ENCODE data around the gene ANXA8L1. TPM values are rescaled to one million over a fixed set of nuclear protein-coding genes. Genes with fewer than 3 reads are reported as not detected.
"Not testable (repeated sequence)": the region's sequence is repeated elsewhere in the genome, so short reads cannot be mapped to it uniquely, and the experiment has no call there.

The ANXA8L1 gene
- polyA plus RNA-seq, 3 donors from 2014 or later, result not detected

GRCh38 chr10:46378108-46378507 lies 2.5 kb downstream of the ANXA8L1 start:
- not testable (repeated sequence) for H3K4me3 Mint-ChIP-seq; H3K36me3 Mint-ChIP-seq; H3K9me3 Mint-ChIP-seq; H3K4me1 Mint-ChIP-seq; DNase-seq; H3K27ac Mint-ChIP-seq; H3K27me3 Mint-ChIP-seq (ENCODE audit: low read depth in 3 of 3)

- not testable (repeated sequence) for H3K9me3 Mint-ChIP-seq; DNase-seq; H3K36me3 Mint-ChIP-seq; H3K4me3 Mint-ChIP-seq; H3K27ac Mint-ChIP-seq; H3K4me1 Mint-ChIP-seq; H3K27me3 Mint-ChIP-seq (ENCODE audit: low read depth in 3 of 3)
Measured at GRCh38 chr10:46379233-46379848, 3.8 kb downstream of the ANXA8L1 start.

- DNase-seq; H3K4me3 Mint-ChIP-seq; H3K36me3 Mint-ChIP-seq; H3K9me3 Mint-ChIP-seq; H3K27ac Mint-ChIP-seq; H3K4me1 Mint-ChIP-seq; H3K27me3 Mint-ChIP-seq (ENCODE audit: low read depth in 3 of 3): not testable (repeated sequence)
Measured at GRCh38 chr10:46385858-46386257, 10.3 kb downstream of the ANXA8L1 start.

- H3K36me3 Mint-ChIP-seq; H3K9me3 Mint-ChIP-seq; H3K4me1 Mint-ChIP-seq; H3K4me3 Mint-ChIP-seq; DNase-seq; H3K27ac Mint-ChIP-seq; H3K27me3 Mint-ChIP-seq (ENCODE audit: low read depth in 3 of 3): not testable (repeated sequence)
Measured at GRCh38 chr10:46386694-46387093, 11.1 kb downstream of the ANXA8L1 start.

GRCh38 chr10:46387309-46387902 lies 11.8 kb downstream of the ANXA8L1 start:
- H3K4me1 Mint-ChIP-seq, H3K27ac Mint-ChIP-seq: not testable (repeated sequence)

GRCh38 chr10:46391422-46391821 lies 15.8 kb downstream of the ANXA8L1 start:
- not testable (repeated sequence) for H3K36me3 Mint-ChIP-seq; H3K9me3 Mint-ChIP-seq; DNase-seq; H3K4me3 Mint-ChIP-seq; H3K4me1 Mint-ChIP-seq; H3K27me3 Mint-ChIP-seq (ENCODE audit: low read depth in 3 of 3); H3K27ac Mint-ChIP-seq

More at GRCh38 chr10:46387309-46387902, 11.8 kb downstream of the ANXA8L1 start:
- not testable (repeated sequence) for DNase-seq; H3K27me3 Mint-ChIP-seq (ENCODE audit: low read depth in 3 of 3); H3K4me3 Mint-ChIP-seq; H3K36me3 Mint-ChIP-seq; H3K9me3 Mint-ChIP-seq

- not testable (repeated sequence) for H3K4me1 Mint-ChIP-seq; H3K27ac Mint-ChIP-seq; H3K4me3 Mint-ChIP-seq; H3K9me3 Mint-ChIP-seq; H3K27me3 Mint-ChIP-seq (ENCODE audit: low read depth in 3 of 3); DNase-seq; H3K36me3 Mint-ChIP-seq
Measured at GRCh38 chr10:46396441-46397279, 21.1 kb downstream of the ANXA8L1 start.

GRCh38 chr10:46397767-46398166 lies 22.2 kb downstream of the ANXA8L1 start:
- not testable (repeated sequence) for H3K4me1 Mint-ChIP-seq; H3K27ac Mint-ChIP-seq; H3K9me3 Mint-ChIP-seq; H3K36me3 Mint-ChIP-seq; DNase-seq; H3K4me3 Mint-ChIP-seq; H3K27me3 Mint-ChIP-seq (ENCODE audit: low read depth in 3 of 3)

- H3K27ac Mint-ChIP-seq, DNase-seq, H3K4me3 Mint-ChIP-seq: not testable (repeated sequence)
Measured at GRCh38 chr10:46398212-46398886, 22.8 kb downstream of the ANXA8L1 start.

GRCh38 chr10:46409556-46409955 lies 34.0 kb downstream of the ANXA8L1 start:
- not testable (repeated sequence) for H3K4me3 Mint-ChIP-seq

More at GRCh38 chr10:46398212-46398886, 22.8 kb downstream of the ANXA8L1 start:
- not testable (repeated sequence) for H3K4me1 Mint-ChIP-seq; H3K27me3 Mint-ChIP-seq (ENCODE audit: low read depth in 3 of 3); H3K9me3 Mint-ChIP-seq; H3K36me3 Mint-ChIP-seq

GRCh38 chr10:46411123-46411522 lies 35.5 kb downstream of the ANXA8L1 start:
- H3K9me3 Mint-ChIP-seq; H3K27me3 Mint-ChIP-seq (ENCODE audit: low read depth in 3 of 3); DNase-seq; H3K4me3 Mint-ChIP-seq; H3K4me1 Mint-ChIP-seq; H3K36me3 Mint-ChIP-seq; H3K27ac Mint-ChIP-seq: not testable (repeated sequence)

More at GRCh38 chr10:46409556-46409955, 34.0 kb downstream of the ANXA8L1 start:
- H3K9me3 Mint-ChIP-seq; H3K4me1 Mint-ChIP-seq; H3K36me3 Mint-ChIP-seq; H3K27ac Mint-ChIP-seq; DNase-seq; H3K27me3 Mint-ChIP-seq (ENCODE audit: low read depth in 3 of 3): not testable (repeated sequence)

- not testable (repeated sequence) for H3K4me1 Mint-ChIP-seq; DNase-seq; H3K27me3 Mint-ChIP-seq (ENCODE audit: low read depth in 3 of 3); H3K4me3 Mint-ChIP-seq; H3K27ac Mint-ChIP-seq; H3K9me3 Mint-ChIP-seq; H3K36me3 Mint-ChIP-seq
Measured at GRCh38 chr10:46412665-46413064, 37.1 kb downstream of the ANXA8L1 start.

- not testable (repeated sequence) for H3K36me3 Mint-ChIP-seq; H3K4me3 Mint-ChIP-seq; H3K27me3 Mint-ChIP-seq (ENCODE audit: low read depth in 3 of 3); H3K9me3 Mint-ChIP-seq; DNase-seq; H3K4me1 Mint-ChIP-seq; H3K27ac Mint-ChIP-seq
Measured at GRCh38 chr10:46415291-46415690, 39.7 kb downstream of the ANXA8L1 start.

GRCh38 chr10:46418283-46418682 lies 42.7 kb downstream of the ANXA8L1 start:
- H3K27ac Mint-ChIP-seq; DNase-seq; H3K4me3 Mint-ChIP-seq; H3K4me1 Mint-ChIP-seq; H3K36me3 Mint-ChIP-seq; H3K9me3 Mint-ChIP-seq; H3K27me3 Mint-ChIP-seq (ENCODE audit: low read depth in 3 of 3): not testable (repeated sequence)

All from immature natural killer cell (primary cell).